GM10248 (cell line): Measurements from ENCODE around the gene CD69.

Source experiments
- CTCF ChIA-PET: fragments of 300-600 bp; sonication (Branson Sonifier 250); formaldehyde crosslinking; extraction: SDS; loops from one replicate; lab custom pipeline; 2021; ENCODE audit warnings: antibody characterized with exemption; lab: Yijun Ruan, JAX
- POLR2A ChIA-PET: fragments of 350-650 bp; sonication (Branson Sonifier 250); formaldehyde crosslinking; extraction: SDS; loops from one replicate; lab custom pipeline; 2020; ENCODE audit warnings: antibody characterized with exemption; lab: Yijun Ruan, JAX
- DNase-seq: peaks from one replicate; pipeline ENCODE4 v3.0.0; 2012; ENCODE audit errors: extremely low spot score
- CTCF ChIP-seq: IDR thresholded peaks from 2 replicates; pipeline ENCODE4 v1.5.1; 2012; ENCODE audit warnings: mild to moderate bottlenecking, low read depth; ENCODE audit errors: extremely low read depth, missing control alignments, control extremely low read depth

Gene CD69

DNA sequence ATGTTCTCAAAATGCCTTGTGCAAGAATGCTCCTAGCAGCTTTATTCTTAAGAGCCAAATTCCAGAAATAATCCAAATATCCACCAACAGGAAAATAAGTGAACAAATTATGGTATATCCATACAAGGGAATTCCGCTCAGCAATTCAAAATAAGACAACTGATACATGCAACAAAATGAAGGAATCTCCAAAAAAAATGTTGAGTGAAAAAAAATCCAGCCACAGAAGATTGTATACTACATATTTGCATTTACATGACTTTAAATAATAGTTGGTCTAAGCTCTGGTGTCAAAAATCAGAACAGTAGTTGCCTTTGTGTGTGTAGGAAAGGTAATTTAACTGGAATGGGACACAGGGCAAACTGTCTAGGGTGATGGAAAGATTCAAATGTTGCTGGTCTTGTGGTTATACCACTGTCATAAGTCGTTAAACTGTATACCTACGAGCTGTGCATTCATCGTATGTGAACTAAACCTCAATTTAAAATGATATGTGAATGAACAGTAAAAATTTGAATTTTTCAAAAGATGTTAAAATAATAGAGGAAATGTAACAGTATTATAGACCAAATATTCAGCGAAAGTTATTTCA lies 3.2 kb downstream of the CD69 start:
- CTCF ChIA-PET: interaction anchor here (1.4 to 5.1 kb wide), 4 partner anchors 8 to 57 kb away, joined by 6 to 40 read pairs (median 13); no protein-coding TSS in a partner anchor
- POLR2A ChIA-PET: interaction anchor here (0.9 kb wide), 1 partner anchor 40 kb away, joined by 3 read pairs; no protein-coding TSS in a partner anchor
- TF ChIP-seq CTCF: no peak
- DNase-seq: no peak

- no peak for DNase-seq
- no peak for TF ChIP-seq CTCF
- POLR2A ChIA-PET: no interaction called here
- CTCF ChIA-PET: interaction anchor here (1.1 to 16.7 kb wide), 3 partner anchors 10 to 42 kb away, joined by 5 to 287 read pairs (median 40); no protein-coding TSS in a partner anchor
These were observed 4.0 kb downstream of the CD69 start for GRCh38 chr12:9756706-9757105.

GRCh38 chr12:9756170-9756569 lies 4.5 kb downstream of the CD69 start:
- DNase-seq: no peak
- ChIA-PET CTCF (interaction anchor here (1.1 to 16.7 kb wide), 4 partner anchors 9 to 43 kb away, joined by 3 to 287 read pairs (median 22); no protein-coding TSS in a partner anchor), POLR2A (no interaction called here)
- TF ChIP-seq CTCF: no peak

DNA sequence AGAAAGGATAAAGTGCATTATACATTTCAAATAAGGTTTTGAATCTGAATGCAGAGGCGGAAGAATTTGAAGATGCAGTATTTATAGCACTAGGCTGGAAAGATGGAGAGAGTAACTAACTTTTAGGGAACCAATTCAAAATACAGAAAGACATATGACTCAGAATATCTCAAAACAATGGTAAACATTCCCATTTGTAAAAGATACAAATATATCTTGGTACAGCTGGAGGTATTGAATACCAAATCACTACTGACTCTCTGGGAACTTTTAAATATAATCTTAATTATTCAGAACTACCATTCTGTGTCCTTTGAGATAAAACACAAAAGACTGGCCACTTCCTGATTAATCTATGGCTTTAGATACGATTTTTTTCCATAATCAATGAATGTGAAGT lies 5.1 kb downstream of the CD69 start:
- no peak for DNase-seq
- ChIA-PET POLR2A (no interaction called here), CTCF (interaction anchor here (1.1 to 16.7 kb wide), 6 partner anchors 9 to 384 kb away, joined by 3 to 287 read pairs (median 5); no protein-coding TSS in a partner anchor)

DNA sequence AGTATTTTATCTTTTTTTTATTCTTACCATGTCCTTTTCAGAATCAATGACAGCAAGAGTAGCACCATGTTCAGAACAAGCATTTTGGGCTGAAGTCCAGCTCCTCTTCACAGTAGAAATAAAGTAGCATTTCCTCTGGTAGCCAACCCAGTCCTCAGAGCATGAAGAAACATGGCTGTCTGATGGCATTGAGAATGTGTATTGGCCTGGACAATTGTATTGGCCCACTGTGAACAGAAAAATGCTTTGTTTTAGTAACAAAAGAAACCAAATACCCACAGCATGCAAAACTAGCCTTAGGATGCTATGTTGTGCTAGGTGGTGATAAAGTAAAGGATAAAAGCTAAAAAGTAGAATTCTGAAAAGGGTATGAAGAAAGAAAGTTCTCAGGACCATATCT lies 5.7 kb downstream of the CD69 start:
- TF ChIP-seq CTCF: no peak
- CTCF ChIA-PET: interaction anchor here (1.1 to 16.7 kb wide), 5 partner anchors 12 to 385 kb away, joined by 3 to 287 read pairs (median 5); no protein-coding TSS in a partner anchor
- POLR2A ChIA-PET: no interaction called here
- no peak for DNase-seq

More for the DNA sequence above, 5.1 kb downstream of the CD69 start:
- no peak for TF ChIP-seq CTCF

GRCh38 chr12:9754099-9754927 lies 6.4 kb downstream of the CD69 start:
- ChIA-PET CTCF (interaction anchor here (1.1 to 16.7 kb wide), 6 partner anchors 11 to 386 kb away, joined by 3 to 287 read pairs (median 22); no protein-coding TSS in a partner anchor), POLR2A (no interaction called here)
- no peak for DNase-seq
- TF ChIP-seq CTCF: no peak
